Measurements from ENCODE around the gene DTWD2. TPM values are rescaled to one million over a fixed set of nuclear protein-coding genes. Genes with fewer than 3 reads are reported as not detected.
"Not testable (repeated sequence)": the region's sequence is repeated elsewhere in the genome, so short reads cannot be mapped to it uniquely, and the experiment has no call there.

Gene DTWD2
- total RNA-seq, 2 experiments from 2014 or later: 3.6 to 4.5 TPM

DNA sequence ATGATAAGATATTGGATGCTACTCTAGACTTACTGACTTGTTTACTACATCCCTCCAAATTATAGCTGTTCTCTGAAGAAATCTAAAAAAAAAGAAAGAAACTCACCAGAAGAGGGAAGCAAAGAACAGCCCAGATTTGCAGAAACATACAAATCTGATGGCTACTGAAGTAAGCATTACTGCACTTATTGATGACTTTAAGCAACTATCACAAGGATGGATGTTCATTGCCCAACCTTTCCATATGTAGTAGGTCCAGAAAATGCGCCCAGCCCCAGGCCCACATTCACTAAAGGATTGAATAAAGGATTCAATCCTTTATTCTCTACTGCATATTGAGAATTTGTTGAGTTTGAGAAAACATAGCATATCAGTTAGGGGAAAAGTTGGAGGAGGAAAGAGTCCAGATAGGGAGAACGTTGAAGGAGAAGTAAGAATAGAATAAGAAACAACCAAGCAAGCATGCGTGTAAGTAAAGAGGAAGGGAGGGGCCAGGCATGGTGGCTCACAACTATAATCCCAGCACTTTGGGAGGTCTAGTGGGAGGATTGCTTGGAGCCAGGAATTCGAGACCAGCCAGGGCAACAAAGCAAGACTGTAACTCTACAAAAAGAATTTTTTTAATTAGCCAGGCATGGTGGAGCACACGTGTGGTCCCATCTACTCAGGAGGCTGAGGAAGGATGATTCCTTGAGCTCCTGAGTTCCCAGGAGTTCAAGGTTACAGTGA lies 33.8 kb upstream of the DTWD2 start:
- H3K36me3 Mint-ChIP-seq (ENCODE audit: low read depth): no peaks in the 10 kb centered on the region
- no peak overlapping the region for H3K27ac Mint-ChIP-seq
- no peaks in the 10 kb centered on the region for H3K27me3 Mint-ChIP-seq
- peaks cover 2% of the 10 kb centered on the region for H3K4me1 Mint-ChIP-seq
- ChIA-PET POLR2A (no interaction called here), CTCF (interaction anchor here (0.7 to 1.7 kb wide), 7 partner anchors 168 to 410 kb away, joined by 3 to 7 read pairs (median 4); no protein-coding TSS in a partner anchor)
- DNase-seq (no peak), ATAC-seq (peak; percentile 70)
- H3K4me3 Mint-ChIP-seq: no peak overlapping the region
- peaks cover 8% of the 10 kb centered on the region for H3K9me3 Mint-ChIP-seq (ENCODE audit: low read depth)
- intact Hi-C loops (cut with DNase I, micrococcal nuclease): loop anchor here (1.0 to 2.0 kb wide), 3 partner anchors 247 to 413 kb away; no protein-coding TSS in a partner anchor

DNA sequence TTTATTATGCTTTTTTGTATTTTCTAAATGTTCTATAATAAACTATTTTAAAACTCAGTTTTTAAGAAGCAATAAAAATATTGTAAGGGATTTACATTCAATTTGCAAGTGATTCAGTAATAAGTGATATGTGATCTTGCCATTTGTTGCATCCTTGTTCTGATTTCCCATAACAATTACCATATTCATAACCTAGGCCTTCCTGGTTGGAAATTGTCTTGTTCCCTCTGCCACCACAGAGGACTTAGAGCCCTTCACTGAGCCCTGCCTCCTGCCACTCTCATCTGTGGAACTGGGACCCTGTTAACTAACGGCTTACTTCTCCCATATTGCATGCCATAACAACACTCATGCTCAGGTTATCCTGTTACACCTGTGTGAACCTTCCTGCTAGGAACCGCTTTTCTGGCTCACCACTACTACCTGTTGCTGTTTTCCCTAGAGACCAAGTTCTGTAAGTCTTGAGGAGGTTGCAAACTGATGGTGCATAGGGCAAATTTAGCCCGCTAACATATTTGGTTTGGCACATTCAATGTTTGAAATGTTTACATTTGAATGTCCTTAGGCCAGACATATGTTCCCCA lies 32.9 kb upstream of the DTWD2 start:
- ATAC-seq (no peak), DNase-seq (no peak)
- ChIA-PET POLR2A (no interaction called here), CTCF (interaction anchor here (0.8 to 2.3 kb wide), 7 partner anchors 10 to 411 kb away, joined by 3 to 7 read pairs (median 4); no protein-coding TSS in a partner anchor)
- no peaks in the 10 kb centered on the region for H3K27me3 Mint-ChIP-seq
- H3K9me3 Mint-ChIP-seq (ENCODE audit: low read depth): peaks cover 8% of the 10 kb centered on the region
- H3K4me1 Mint-ChIP-seq: peaks cover 2% of the 10 kb centered on the region
- H3K36me3 Mint-ChIP-seq (ENCODE audit: low read depth): no peaks in the 10 kb centered on the region
- no peak overlapping the region for H3K4me3 Mint-ChIP-seq
- no peak overlapping the region for H3K27ac Mint-ChIP-seq
- intact Hi-C loops (cut with DNase I, micrococcal nuclease): no loop called here

DNA sequence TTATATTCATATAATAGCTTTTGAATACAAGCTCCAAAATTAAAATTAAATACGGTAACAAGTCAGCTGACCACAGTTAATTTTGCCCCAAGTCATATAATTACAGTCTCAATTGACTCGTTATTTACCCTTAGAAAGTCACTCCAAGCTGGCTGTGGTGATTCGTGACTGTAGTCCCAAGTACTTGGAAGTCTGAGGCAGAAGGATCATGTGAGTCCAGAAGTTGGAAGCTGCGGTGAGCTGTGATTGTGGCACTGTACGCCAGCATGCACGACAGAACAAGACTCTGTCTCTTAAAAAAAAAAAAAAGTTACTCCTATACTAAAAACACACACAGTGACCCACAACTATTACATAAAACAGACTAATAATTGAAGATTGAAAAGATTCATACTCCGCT lies 31.6 kb upstream of the DTWD2 start:
- Mint-ChIP-seq H3K36me3 (ENCODE audit: low read depth) (no peaks in the 10 kb centered on the region), H3K27me3 (no peaks in the 10 kb centered on the region), H3K27ac (no peak overlapping the region), H3K9me3 (ENCODE audit: low read depth) (peaks cover 3% of the 10 kb centered on the region), H3K4me1 (peaks cover 2% of the 10 kb centered on the region), H3K4me3 (no peak overlapping the region)
- DNase-seq (no peak), ATAC-seq (no peak)
- CTCF ChIA-PET: interaction anchor here (0.7 to 2.3 kb wide), 5 partner anchors 59 to 392 kb away, joined by 3 to 7 read pairs (median 3); no protein-coding TSS in a partner anchor
- POLR2A ChIA-PET: no interaction called here
- intact Hi-C loops (cut with DNase I, micrococcal nuclease): no loop called here

DNA sequence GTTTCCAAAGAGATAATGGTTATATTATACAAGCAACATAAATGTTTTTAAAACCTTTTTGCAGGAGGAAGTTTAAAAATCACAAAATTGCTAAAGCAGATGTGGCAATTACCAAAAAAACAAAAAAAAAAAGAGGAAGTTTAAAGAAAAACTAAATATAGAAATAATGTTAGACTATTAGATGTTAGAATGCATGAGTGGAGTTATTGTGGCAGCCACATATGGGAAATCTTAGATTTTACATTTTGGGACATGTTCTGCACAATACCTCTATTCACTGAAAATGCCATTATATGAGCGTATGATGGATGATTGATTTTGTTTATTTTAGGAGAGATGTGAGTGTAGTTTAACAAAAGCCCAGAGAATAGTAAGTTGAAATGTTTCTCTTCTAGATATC lies 31.2 kb upstream of the DTWD2 start:
- ChIA-PET POLR2A (no interaction called here), CTCF (interaction anchor here (0.7 to 2.3 kb wide), 6 partner anchors 59 to 416 kb away, joined by 3 to 7 read pairs (median 4); no protein-coding TSS in a partner anchor)
- Mint-ChIP-seq H3K4me1 (peaks cover 2% of the 10 kb centered on the region), H3K36me3 (ENCODE audit: low read depth) (no peaks in the 10 kb centered on the region), H3K9me3 (ENCODE audit: low read depth) (no peaks in the 10 kb centered on the region), H3K27ac (no peak overlapping the region), H3K4me3 (no peak overlapping the region), H3K27me3 (no peaks in the 10 kb centered on the region)
- DNase-seq (no peak), ATAC-seq (no peak)
- intact Hi-C loops (cut with DNase I, micrococcal nuclease): no loop called here

DNA sequence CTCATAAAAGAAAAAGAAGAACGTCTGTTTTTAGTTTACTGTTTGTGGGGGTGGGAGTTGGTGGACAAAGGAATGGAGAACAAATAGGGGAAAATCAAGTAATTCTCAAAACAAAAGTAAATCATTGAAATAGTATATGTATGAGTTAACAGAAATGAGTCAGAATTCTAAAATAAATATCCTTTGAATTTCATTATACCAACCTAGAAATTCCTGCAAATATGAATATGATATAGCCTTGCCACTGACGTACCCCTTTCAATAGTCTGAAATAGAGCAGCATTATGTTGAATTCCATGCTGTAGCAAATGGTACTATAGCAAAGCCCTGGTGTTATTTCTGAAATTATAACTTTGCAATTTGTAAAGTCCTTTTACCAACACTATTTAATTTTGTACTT lies 29.6 kb upstream of the DTWD2 start:
- CTCF ChIA-PET: interaction anchor here (0.7 to 1.5 kb wide), 4 partner anchors 30 to 429 kb away, joined by 3 to 5 read pairs (median 4); no protein-coding TSS in a partner anchor

DNA sequence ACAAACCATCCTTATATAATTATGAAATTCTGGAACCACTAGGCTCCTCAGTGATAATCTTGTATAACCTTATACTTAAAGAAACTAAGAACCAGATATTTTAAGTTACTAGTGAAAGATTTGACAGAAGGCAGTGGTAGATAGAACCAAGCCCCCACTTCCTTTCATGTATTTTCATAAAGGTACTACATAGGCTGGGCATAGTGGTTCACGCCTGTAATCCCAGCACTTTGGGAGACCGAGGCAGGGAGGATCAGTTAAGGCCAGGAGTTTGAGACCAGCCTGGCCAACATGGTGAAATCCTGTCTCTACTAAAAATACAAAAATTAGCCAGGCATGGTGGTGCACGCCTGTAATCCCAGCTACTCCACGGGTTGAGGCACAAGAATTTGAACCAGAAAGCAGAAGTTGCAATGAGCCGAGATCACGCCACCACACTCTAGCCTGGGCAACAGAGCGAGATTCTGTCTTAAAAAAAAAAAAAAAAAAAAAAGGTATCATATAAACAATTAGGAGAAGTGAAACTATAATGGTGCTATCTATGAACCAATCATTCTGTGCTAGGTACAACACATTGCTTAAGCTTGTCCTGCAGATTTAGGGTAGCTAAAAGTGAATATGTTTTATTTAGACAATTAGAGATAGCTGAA lies 27.9 kb upstream of the DTWD2 start:
- Mint-ChIP-seq H3K4me3 (no peak overlapping the region), H3K4me1 (no peaks in the 10 kb centered on the region), H3K36me3 (ENCODE audit: low read depth) (no peaks in the 10 kb centered on the region), H3K9me3 (ENCODE audit: low read depth) (no peaks in the 10 kb centered on the region), H3K27me3 (no peaks in the 10 kb centered on the region), H3K27ac (no peak overlapping the region)
- intact Hi-C loops (cut with DNase I, micrococcal nuclease): no loop called here
- ATAC-seq (no peak), DNase-seq (no peak)
- CTCF ChIA-PET: interaction anchor here (0.8 to 1.5 kb wide), 6 partner anchors 11 to 861 kb away, joined by 3 to 5 read pairs (median 4); no protein-coding TSS in a partner anchor
- POLR2A ChIA-PET: no interaction called here

More for the DNA sequence above, 29.6 kb upstream of the DTWD2 start:
- ATAC-seq (no peak), DNase-seq (no peak)
- H3K36me3 Mint-ChIP-seq (ENCODE audit: low read depth): no peaks in the 10 kb centered on the region
- intact Hi-C loops (cut with DNase I, micrococcal nuclease): no loop called here
- no peak overlapping the region for H3K27ac Mint-ChIP-seq
- H3K9me3 Mint-ChIP-seq (ENCODE audit: low read depth): no peaks in the 10 kb centered on the region
- peaks cover 2% of the 10 kb centered on the region for H3K4me1 Mint-ChIP-seq
- no peaks in the 10 kb centered on the region for H3K27me3 Mint-ChIP-seq
- H3K4me3 Mint-ChIP-seq: no peak overlapping the region
- POLR2A ChIA-PET: no interaction called here

DNA sequence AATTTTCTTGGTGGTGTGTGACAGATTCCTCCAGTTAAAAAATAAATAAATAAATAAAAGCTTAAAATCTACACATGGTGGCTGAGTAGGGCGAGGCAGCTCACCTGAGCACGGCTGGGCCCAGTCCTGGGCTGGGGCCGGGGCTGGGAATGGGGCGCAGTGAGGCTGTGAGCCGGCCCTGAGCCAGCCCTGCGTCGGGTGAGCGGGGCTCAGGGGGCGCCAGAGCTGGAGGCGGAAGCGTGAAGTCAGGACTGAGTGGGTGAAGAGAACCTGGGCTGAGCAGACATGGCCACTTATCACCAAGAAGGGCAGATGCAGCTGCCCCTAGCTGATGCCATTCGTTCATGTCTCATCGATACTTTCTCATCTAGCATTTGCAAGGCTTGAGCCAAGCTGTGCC lies 22.8 kb upstream of the DTWD2 start:
- Mint-ChIP-seq H3K9me3 (ENCODE audit: low read depth) (no peaks in the 10 kb centered on the region), H3K27me3 (no peaks in the 10 kb centered on the region), H3K4me1 (no peaks in the 10 kb centered on the region), H3K4me3 (no peak overlapping the region), H3K27ac (no peak overlapping the region), H3K36me3 (ENCODE audit: low read depth) (no peaks in the 10 kb centered on the region)
- no peak for DNase-seq
- ChIA-PET POLR2A (no interaction called here), CTCF (interaction anchor here (0.6 to 1.2 kb wide), 2 partner anchors 10 to 22 kb away, joined by 3 read pairs; no protein-coding TSS in a partner anchor)
- intact Hi-C loops (cut with DNase I, micrococcal nuclease): no loop called here
- ATAC-seq: no peak

DNA sequence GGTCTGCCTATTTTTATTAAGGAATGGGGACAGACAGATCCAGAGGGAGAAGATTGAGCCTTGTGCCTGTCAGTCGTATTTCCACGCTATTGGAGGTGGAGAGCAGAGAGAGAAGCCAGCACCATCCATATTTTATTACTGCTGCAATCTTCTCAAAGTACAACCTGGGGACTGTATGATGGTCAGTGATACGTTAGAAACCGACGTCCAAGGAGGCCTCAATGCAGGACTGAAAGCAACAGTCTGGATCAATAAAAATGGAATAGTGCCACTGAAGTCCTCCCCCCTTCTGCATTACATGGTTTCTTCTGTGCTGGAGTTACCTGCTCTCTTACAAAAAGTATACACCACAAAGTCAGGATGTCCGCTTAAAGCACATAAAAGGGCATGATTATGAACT lies 21.9 kb upstream of the DTWD2 start:
- Mint-ChIP-seq H3K9me3 (ENCODE audit: low read depth) (no peaks in the 10 kb centered on the region), H3K4me3 (no peak overlapping the region), H3K36me3 (ENCODE audit: low read depth) (no peaks in the 10 kb centered on the region), H3K27me3 (no peaks in the 10 kb centered on the region), H3K27ac (no peak overlapping the region), H3K4me1 (no peaks in the 10 kb centered on the region)
- ATAC-seq (no peak), DNase-seq (no peak)
- ChIA-PET CTCF (no interaction called here), POLR2A (no interaction called here)
- intact Hi-C loops (cut with DNase I, micrococcal nuclease): no loop called here

DNA sequence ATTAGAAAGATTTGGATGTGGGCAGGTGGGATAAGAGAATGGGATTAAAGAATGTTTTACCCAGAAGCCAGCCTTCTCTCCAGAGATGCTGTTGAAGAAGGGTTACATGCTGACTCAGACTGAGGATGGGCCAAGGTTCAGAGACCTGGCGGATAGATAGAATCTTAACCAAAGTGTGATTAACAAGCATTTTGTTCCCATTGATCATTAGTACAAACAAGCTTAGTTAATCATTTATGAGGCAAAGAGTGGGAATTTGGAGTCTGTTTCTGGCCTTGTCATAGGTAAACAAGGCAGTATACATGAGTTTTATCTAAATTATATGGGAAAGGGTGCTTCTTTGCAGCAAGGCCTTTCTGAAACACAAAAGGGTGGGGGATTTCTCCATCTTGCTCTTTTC lies 20.8 kb upstream of the DTWD2 start:
- Mint-ChIP-seq H3K4me1 (no peaks in the 10 kb centered on the region), H3K36me3 (ENCODE audit: low read depth) (no peaks in the 10 kb centered on the region), H3K27me3 (no peaks in the 10 kb centered on the region), H3K4me3 (no peak overlapping the region), H3K9me3 (ENCODE audit: low read depth) (no peaks in the 10 kb centered on the region), H3K27ac (no peak overlapping the region)
- ChIA-PET POLR2A (no interaction called here), CTCF (no interaction called here)
- DNase-seq: no peak
- no peak for ATAC-seq
- intact Hi-C loops (cut with DNase I, micrococcal nuclease): no loop called here

DNA sequence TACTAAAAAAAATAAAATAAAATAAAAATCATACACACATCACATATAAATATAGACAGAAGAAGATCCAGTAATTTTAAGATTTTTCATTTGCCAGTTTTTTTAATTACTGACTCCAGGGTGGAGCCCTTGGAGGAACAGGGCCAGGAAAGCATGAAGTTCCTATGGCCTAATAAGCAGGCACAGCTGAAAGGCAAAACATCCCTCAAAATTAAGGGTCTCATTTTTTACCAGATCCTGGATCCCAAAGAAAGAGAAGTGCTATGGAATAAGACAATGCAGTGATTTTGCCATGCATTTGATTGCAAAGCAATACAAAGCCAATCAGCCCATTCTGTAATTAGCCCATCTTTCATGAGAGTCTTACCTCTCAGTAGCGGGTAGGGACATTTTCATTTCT lies 11.3 kb upstream of the DTWD2 start:
- Mint-ChIP-seq H3K36me3 (ENCODE audit: low read depth) (peaks cover 2% of the 10 kb centered on the region), H3K27ac (no peak overlapping the region), H3K9me3 (ENCODE audit: low read depth) (peaks cover 24% of the 10 kb centered on the region), H3K4me3 (no peak overlapping the region), H3K4me1 (no peaks in the 10 kb centered on the region), H3K27me3 (no peaks in the 10 kb centered on the region)
- POLR2A ChIA-PET: no interaction called here
- intact Hi-C loops (cut with DNase I, micrococcal nuclease): no loop called here
- no peak for ATAC-seq
- DNase-seq: no peak
- CTCF ChIA-PET: no interaction called here

DNA sequence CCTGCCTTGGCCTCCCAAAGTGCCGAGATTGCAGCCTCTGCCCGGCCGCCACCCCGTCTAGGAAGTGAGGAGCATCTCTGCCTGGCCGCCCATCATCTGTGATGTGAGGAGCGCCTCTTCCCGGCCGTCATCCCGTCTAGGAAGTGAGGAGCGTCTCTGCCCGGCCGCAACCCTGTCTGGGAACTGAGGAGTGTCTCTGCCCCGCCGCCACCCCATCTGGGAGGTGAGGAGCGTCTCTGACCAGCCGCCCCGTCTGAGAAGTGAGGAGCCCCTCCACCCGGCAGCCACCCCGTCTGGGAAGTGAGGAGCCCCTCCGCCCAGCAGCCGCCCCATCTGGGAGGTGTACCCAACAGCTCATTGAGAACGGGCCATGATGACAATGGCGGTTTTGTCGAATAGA lies 10.5 kb upstream of the DTWD2 start:
- ATAC-seq; H3K27me3 Mint-ChIP-seq; H3K4me3 Mint-ChIP-seq; H3K27ac Mint-ChIP-seq; intact Hi-C loops (cut with DNase I, micrococcal nuclease); H3K4me1 Mint-ChIP-seq; H3K36me3 Mint-ChIP-seq (ENCODE audit: low read depth); DNase-seq; CTCF ChIA-PET; POLR2A ChIA-PET: not testable (repeated sequence)
- H3K9me3 Mint-ChIP-seq (ENCODE audit: low read depth): peaks cover 24% of the 10 kb centered on the region

All from activated CD4-positive, alpha-beta T cell treated with anti-CD3 and anti-CD28 coated beads for 36 hours (primary cell).